Loucy (cell line): ENCODE measurements around the gene MUC5AC.

Experiments used
- H2AFZ ChIP-seq: fragments of 200-600 bp; sonication (generic); 2 replicates; pipeline ENCODE4 v1.6.0; 2016; ENCODE audit warnings: antibody characterized with exemption, mild to moderate bottlenecking, low read length, moderate library complexity
- H3F3A ChIP-seq: fragments of 200-600 bp; 2 replicates; pipeline ENCODE4 v1.6.0; 2016; ENCODE audit warnings: antibody characterized with exemption, low read depth, mild to moderate bottlenecking
- H3K27me3 ChIP-seq: fragments of 200-600 bp; sonication (generic); 2 replicates; pipeline ENCODE4 v1.6.1; 2014; ENCODE audit warnings: low read length, mild to moderate bottlenecking; ENCODE audit not compliant: insufficient read depth, poor library complexity, severe bottlenecking
- H3K36me3 ChIP-seq: fragments of 200-600 bp; sonication (generic); 2 replicates; pipeline ENCODE4 v1.6.1; 2016; ENCODE audit warnings: low read length; ENCODE audit not compliant: insufficient read depth
- H3K4me1 ChIP-seq: fragments of 200-600 bp; sonication (generic); 2 replicates; pipeline ENCODE4 v1.5.1; 2014; ENCODE audit warnings: low read length, mild to moderate bottlenecking; ENCODE audit not compliant: insufficient read depth, poor library complexity, severe bottlenecking
- H3K4me2 ChIP-seq: fragments of 200-600 bp; sonication (generic); 2 replicates; pipeline ENCODE4 v1.6.0; 2014; ENCODE audit warnings: antibody characterized with exemption, low read length, low read depth, mild to moderate bottlenecking; ENCODE audit not compliant: poor library complexity, severe bottlenecking
- H3K4me3 ChIP-seq: fragments of 200-600 bp; sonication (generic); 2 replicates; pipeline ENCODE4 v1.5.1; 2014; ENCODE audit warnings: low read length, mild to moderate bottlenecking, mixed read lengths; ENCODE audit not compliant: poor library complexity, severe bottlenecking
- H3K79me2 ChIP-seq: fragments of 200-600 bp; sonication (generic); 2 replicates; pipeline ENCODE4 v1.6.1; 2014; ENCODE audit warnings: low read length; ENCODE audit not compliant: insufficient read depth
- H3K9ac ChIP-seq: fragments of 200-600 bp; sonication (generic); 2 replicates; pipeline ENCODE4 v1.6.0; 2014; ENCODE audit warnings: mild to moderate bottlenecking, low read depth, low read length, moderate library complexity; ENCODE audit not compliant: poor library complexity, severe bottlenecking
- H3K9me2 ChIP-seq: fragments of 200-600 bp; sonication (generic); replicated peaks from 2 replicates; pipeline ENCODE4 v1.6.1; 2016; ENCODE audit warnings: low read depth, low read length, mixed read lengths
- H3K9me3 ChIP-seq: fragments of 200-600 bp; sonication (generic); 2 replicates; pipeline ENCODE4 v1.6.1; 2014; ENCODE audit warnings: mild to moderate bottlenecking, antibody characterized with exemption, low read length, low read depth; ENCODE audit not compliant: insufficient read depth
- H4K20me1 ChIP-seq: fragments of 200-600 bp; sonication (generic); 2 replicates; pipeline ENCODE4 v1.6.0; 2014; ENCODE audit warnings: antibody characterized with exemption, low read length, mild to moderate bottlenecking; ENCODE audit not compliant: insufficient read depth, poor library complexity, severe bottlenecking
- EZH2phosphoT487 ChIP-seq: fragments of 200-600 bp; IDR thresholded peaks from 2 replicates; pipeline ENCODE4 v1.6.1; 2018; ENCODE audit warnings: antibody characterized with exemption, mild to moderate bottlenecking, moderate library complexity, borderline replicate concordance
- TF ChIP-seq, protein P1 (sequence below): fragments of 200-600 bp; sonication (generic); conservative IDR thresholded peaks from 2 replicates; pipeline ENCODE4 v1.5.1; 2014; ENCODE audit warnings: mild to moderate bottlenecking, antibody characterized with exemption, low read length

Gene MUC5AC

DNA sequence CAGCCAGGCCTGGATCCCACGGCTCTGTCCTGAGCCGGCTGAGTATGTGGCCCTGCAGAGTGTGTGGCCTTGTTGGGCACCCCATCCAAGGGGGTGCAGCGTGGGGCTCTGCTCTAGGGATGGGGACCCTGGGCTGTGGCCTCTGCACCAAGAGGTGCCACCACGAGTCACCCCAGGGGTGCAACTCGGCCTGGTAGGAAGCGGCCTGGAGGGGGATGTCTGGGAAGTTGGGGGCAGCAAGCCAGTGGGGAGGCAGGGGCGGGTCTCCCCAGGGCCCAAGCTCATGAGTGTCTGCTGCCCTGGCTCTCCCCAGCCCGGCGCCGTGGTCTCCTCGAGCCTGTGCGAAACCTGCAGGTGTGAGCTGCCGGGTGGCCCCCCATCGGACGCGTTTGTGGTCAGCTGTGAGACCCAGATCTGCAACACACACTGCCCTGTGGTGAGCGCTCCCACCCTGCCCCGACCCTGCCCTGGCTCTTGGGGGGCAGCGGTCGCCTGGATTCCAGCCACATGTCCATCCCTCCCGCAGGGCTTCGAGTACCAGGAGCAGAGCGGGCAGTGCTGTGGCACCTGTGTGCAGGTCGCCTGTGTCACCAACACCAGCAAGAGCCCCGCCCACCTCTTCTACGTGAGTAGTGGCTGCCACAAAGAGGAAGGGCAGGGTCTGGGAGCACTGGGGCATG lies 40.9 kb downstream of the MUC5AC start:
- Histone ChIP-seq H3K27me3 (no peaks in the 10 kb centered on the region), H3K4me2 (no peak overlapping the region)

DNA sequence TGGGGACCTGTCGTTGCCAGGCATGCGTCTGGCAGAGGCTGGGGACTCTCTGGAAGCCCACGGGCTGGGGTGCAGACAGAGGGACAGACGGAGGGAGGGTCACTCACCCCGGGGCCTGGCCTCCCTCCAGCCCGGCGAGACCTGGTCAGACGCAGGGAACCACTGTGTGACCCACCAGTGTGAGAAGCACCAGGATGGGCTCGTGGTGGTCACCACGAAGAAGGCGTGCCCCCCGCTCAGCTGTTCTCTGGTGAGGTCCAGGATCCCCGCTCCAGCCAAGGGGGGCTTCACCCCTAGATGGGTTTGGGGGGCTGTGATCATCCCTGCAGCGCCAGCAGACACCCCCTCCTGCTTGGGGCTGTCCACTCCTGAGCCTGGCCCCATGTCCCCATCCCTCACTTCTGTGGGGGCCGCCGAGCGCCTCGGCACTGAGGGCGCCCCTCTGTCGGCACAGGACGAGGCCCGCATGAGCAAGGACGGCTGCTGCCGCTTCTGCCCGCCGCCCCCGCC lies 41.5 kb downstream of the MUC5AC start:
- no peaks in the 10 kb centered on the region for H3K27me3 ChIP-seq
- no peaks in the 10 kb centered on the region for H4K20me1 ChIP-seq
- TF ChIP-seq, protein P1, sequence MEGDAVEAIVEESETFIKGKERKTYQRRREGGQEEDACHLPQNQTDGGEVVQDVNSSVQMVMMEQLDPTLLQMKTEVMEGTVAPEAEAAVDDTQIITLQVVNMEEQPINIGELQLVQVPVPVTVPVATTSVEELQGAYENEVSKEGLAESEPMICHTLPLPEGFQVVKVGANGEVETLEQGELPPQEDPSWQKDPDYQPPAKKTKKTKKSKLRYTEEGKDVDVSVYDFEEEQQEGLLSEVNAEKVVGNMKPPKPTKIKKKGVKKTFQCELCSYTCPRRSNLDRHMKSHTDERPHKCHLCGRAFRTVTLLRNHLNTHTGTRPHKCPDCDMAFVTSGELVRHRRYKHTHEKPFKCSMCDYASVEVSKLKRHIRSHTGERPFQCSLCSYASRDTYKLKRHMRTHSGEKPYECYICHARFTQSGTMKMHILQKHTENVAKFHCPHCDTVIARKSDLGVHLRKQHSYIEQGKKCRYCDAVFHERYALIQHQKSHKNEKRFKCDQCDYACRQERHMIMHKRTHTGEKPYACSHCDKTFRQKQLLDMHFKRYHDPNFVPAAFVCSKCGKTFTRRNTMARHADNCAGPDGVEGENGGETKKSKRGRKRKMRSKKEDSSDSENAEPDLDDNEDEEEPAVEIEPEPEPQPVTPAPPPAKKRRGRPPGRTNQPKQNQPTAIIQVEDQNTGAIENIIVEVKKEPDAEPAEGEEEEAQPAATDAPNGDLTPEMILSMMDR: no peak
- no peak for TF ChIP-seq EZH2phosphoT487
- H3F3A ChIP-seq: no peaks in the 10 kb centered on the region
- no peak overlapping the region for H3K4me2 ChIP-seq
- H3K9me3 ChIP-seq: peaks cover 6% of the 10 kb centered on the region; the same call in 1 of the 2 replicates
- H3K4me1 ChIP-seq: no peaks in the 10 kb centered on the region
- no peak overlapping the region for H2AFZ ChIP-seq
- H3K4me3 ChIP-seq: no peak overlapping the region
- H3K9me2 ChIP-seq: no peaks in the 10 kb centered on the region
- H3K36me3 ChIP-seq: no peaks in the 10 kb centered on the region
- no peaks in the 10 kb centered on the region for H3K79me2 ChIP-seq
- no peak overlapping the region for H3K9ac ChIP-seq

More for the DNA sequence above, 40.9 kb downstream of the MUC5AC start:
- Histone ChIP-seq H3K9me3 (peaks cover 6% of the 10 kb centered on the region; the same call in 1 of the 2 replicates), H4K20me1 (no peaks in the 10 kb centered on the region), H3K36me3 (no peaks in the 10 kb centered on the region), H3K4me3 (no peak overlapping the region), H3F3A (no peaks in the 10 kb centered on the region), H3K4me1 (no peaks in the 10 kb centered on the region), H3K79me2 (no peaks in the 10 kb centered on the region), H3K9me2 (no peaks in the 10 kb centered on the region), H2AFZ (no peak overlapping the region), H3K9ac (no peak overlapping the region)
- TF ChIP-seq EZH2phosphoT487: no peak
- TF ChIP-seq, protein P1: no peak

DNA sequence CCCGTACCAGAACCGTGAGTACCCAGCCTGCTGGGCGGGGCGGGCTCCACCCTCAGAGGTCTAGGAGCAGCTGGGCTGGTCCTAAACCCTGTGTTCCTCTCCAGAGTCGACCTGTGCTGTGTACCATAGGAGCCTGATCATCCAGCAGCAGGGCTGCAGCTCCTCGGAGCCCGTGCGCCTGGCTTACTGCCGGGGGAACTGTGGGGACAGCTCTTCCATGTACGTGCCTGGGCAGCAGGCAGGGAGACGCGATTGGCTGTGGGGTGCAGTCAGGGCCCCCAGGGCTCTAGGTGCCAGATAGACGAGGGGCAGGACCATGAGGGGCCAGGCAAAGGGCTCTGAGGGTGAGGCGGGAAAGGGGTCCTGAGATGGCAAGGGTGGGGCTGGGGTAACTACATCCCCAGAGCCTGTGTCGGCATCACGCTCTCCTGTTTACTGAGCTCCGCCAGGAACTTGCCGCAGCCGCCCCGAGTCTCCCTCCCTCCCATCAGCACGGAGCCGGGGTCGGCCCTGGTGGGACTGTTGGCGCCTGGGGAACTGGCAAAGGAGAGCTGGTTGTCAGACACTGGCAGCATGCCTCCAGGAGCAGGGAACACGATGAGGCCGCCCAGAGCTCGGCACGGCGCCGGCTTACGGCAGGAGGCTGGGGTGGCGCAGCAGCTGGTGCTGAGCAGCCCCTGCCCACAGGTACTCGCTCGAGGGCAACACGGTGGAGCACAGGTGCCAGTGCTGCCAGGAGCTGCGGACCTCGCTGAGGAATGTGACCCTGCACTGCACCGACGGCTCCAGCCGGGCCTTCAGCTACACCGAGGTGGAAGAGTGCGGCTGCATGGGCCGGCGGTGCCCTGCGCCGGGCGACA lies 42.2 kb downstream of the MUC5AC start:
- Histone ChIP-seq H3K9me3 (peaks cover 6% of the 10 kb centered on the region; the same call in 1 of the 2 replicates), H3K4me1 (no peaks in the 10 kb centered on the region), H2AFZ (no peak overlapping the region), H3K4me3 (no peak overlapping the region), H4K20me1 (no peaks in the 10 kb centered on the region), H3F3A (no peaks in the 10 kb centered on the region), H3K9me2 (no peaks in the 10 kb centered on the region), H3K36me3 (no peaks in the 10 kb centered on the region), H3K79me2 (no peaks in the 10 kb centered on the region), H3K27me3 (no peaks in the 10 kb centered on the region), H3K9ac (no peak overlapping the region), H3K4me2 (no peak overlapping the region)
- TF ChIP-seq, protein P1: no peak
- no peak for TF ChIP-seq EZH2phosphoT487
